DOHH2 (cell line): ENCODE measurements around the gene RCAN2.

Source experiments
- H3F3A ChIP-seq: fragments of 200-600 bp; sonication (generic), shearing (Covaris generic); 2 replicates; pipeline ENCODE4 v1.6.0; 2016; ENCODE audit warnings: antibody characterized with exemption, mild to moderate bottlenecking; ENCODE audit not compliant: control insufficient read depth, insufficient read depth
- H3K27ac ChIP-seq: fragments of 200-600 bp; sonication (generic); 2 replicates; pipeline ENCODE4 v1.5.1; 2014; ENCODE audit warnings: low read depth, mild to moderate bottlenecking, low read length, moderate library complexity
- H3K27me3 ChIP-seq: fragments of 200-600 bp; sonication (generic); 2 replicates; pipeline ENCODE4 v1.6.1; 2014; ENCODE audit warnings: mild to moderate bottlenecking, low read length, mixed read lengths; ENCODE audit not compliant: control insufficient read depth
- H3K36me3 ChIP-seq: fragments of 200-600 bp; sonication (generic); 2 replicates; pipeline ENCODE4 v1.6.1; 2014; ENCODE audit warnings: mild to moderate bottlenecking, low read length, moderate library complexity, mixed read lengths; ENCODE audit not compliant: control insufficient read depth
- H3K4me1 ChIP-seq: fragments of 200-600 bp; sonication (generic); 2 replicates; pipeline ENCODE4 v1.6.1; 2014; ENCODE audit warnings: mild to moderate bottlenecking, low read length, mixed read lengths; ENCODE audit not compliant: control insufficient read depth
- H3K4me2 ChIP-seq: fragments of 200-600 bp; sonication (generic); 2 replicates; pipeline ENCODE4 v1.6.0; 2014; ENCODE audit warnings: mild to moderate bottlenecking, low read length, moderate library complexity
- H3K4me3 ChIP-seq: fragments of 200-600 bp; sonication (generic); 2 replicates; pipeline ENCODE4 v1.5.1; 2014; ENCODE audit warnings: mild to moderate bottlenecking, low read length, mixed read lengths
- H3K79me2 ChIP-seq: fragments of 200-600 bp; sonication (generic); 2 replicates; pipeline ENCODE4 v1.6.1; 2014; ENCODE audit warnings: mild to moderate bottlenecking, low read length, mixed read lengths; ENCODE audit not compliant: control insufficient read depth
- H3K9me2 ChIP-seq: fragments of 200-600 bp; sonication (generic); replicated peaks from 2 replicates; pipeline ENCODE4 v1.6.1; 2014; ENCODE audit warnings: mild to moderate bottlenecking, low read length, mixed read lengths; ENCODE audit not compliant: control insufficient read depth
- H3K9me3 ChIP-seq: fragments of 200-600 bp; sonication (generic); 2 replicates; pipeline ENCODE4 v1.6.1; 2014; ENCODE audit warnings: antibody characterized with exemption, low read length, mixed read lengths; ENCODE audit not compliant: control insufficient read depth, insufficient read depth
- H4K20me1 ChIP-seq: fragments of 200-600 bp; sonication (generic); 2 replicates; pipeline ENCODE4 v1.6.0; 2014; ENCODE audit warnings: low read depth, mild to moderate bottlenecking, antibody characterized with exemption, low read length, moderate library complexity; ENCODE audit not compliant: control insufficient read depth, insufficient read depth
- CTCF ChIP-seq: fragments of 200-600 bp; sonication (generic); IDR thresholded peaks from one replicate; pipeline ENCODE4 v1.5.1; 2014; ENCODE audit warnings: antibody characterized with exemption, mild to moderate bottlenecking, low read depth, low read length; ENCODE audit not compliant: poor library complexity, severe bottlenecking
- EZH2phosphoT487 ChIP-seq: fragments of 200-600 bp; sonication (generic); IDR thresholded peaks from 2 replicates; pipeline ENCODE4 v1.6.1; 2017; ENCODE audit warnings: borderline replicate concordance, mild to moderate bottlenecking, antibody characterized with exemption, low read length, moderate library complexity, mixed read lengths

Gene RCAN2

GRCh38 chr6:46244670-46245069 lies 246.6 kb downstream of the RCAN2 start:
- no peaks in the 10 kb centered on the region for H3F3A ChIP-seq
- TF ChIP-seq EZH2phosphoT487 = no peak
- H3K4me1 ChIP-seq = peaks cover 14% of the 10 kb centered on the region
- H3K4me3 ChIP-seq = peak overlapping the region; percentile 35
- H4K20me1 ChIP-seq = no peaks in the 10 kb centered on the region
- H3K27ac ChIP-seq = peak overlapping the region; percentile 15; the same call in 1 of the 2 replicates
- no peaks in the 10 kb centered on the region for H3K9me2 ChIP-seq
- peak overlapping the region; percentile 49 for H3K4me2 ChIP-seq
- H3K9me3 ChIP-seq = no peaks in the 10 kb centered on the region
- H3K79me2 ChIP-seq = no peaks in the 10 kb centered on the region
- no peaks in the 10 kb centered on the region for H3K36me3 ChIP-seq
- H3K27me3 ChIP-seq = no peaks in the 10 kb centered on the region

GRCh38 chr6:46243754-46244153 lies 247.5 kb downstream of the RCAN2 start:
- Histone ChIP-seq H3K9me3 (no peaks in the 10 kb centered on the region), H3K79me2 (no peaks in the 10 kb centered on the region), H3K4me1 (peaks cover 14% of the 10 kb centered on the region), H3K36me3 (no peaks in the 10 kb centered on the region), H3K4me2 (peak overlapping the region; percentile 49), H3K9me2 (no peaks in the 10 kb centered on the region), H3F3A (no peaks in the 10 kb centered on the region), H3K27ac (no peak overlapping the region), H4K20me1 (no peaks in the 10 kb centered on the region), H3K4me3 (peak overlapping the region; percentile 35; the same call in 1 of the 2 replicates), H3K27me3 (no peaks in the 10 kb centered on the region)
- TF ChIP-seq EZH2phosphoT487 = no peak
- no peak for TF ChIP-seq CTCF

GRCh38 chr6:46242921-46243320 lies 248.3 kb downstream of the RCAN2 start:
- H3K36me3 ChIP-seq = no peaks in the 10 kb centered on the region
- TF ChIP-seq EZH2phosphoT487 (no peak), CTCF (no peak)
- H4K20me1 ChIP-seq = no peaks in the 10 kb centered on the region
- H3F3A ChIP-seq = no peaks in the 10 kb centered on the region
- H3K4me3 ChIP-seq = no peak overlapping the region
- H3K27ac ChIP-seq = no peak overlapping the region
- H3K9me2 ChIP-seq = no peaks in the 10 kb centered on the region
- H3K4me1 ChIP-seq = peaks cover 14% of the 10 kb centered on the region
- H3K9me3 ChIP-seq = no peaks in the 10 kb centered on the region
- H3K4me2 ChIP-seq = no peak overlapping the region
- no peaks in the 10 kb centered on the region for H3K79me2 ChIP-seq
- no peaks in the 10 kb centered on the region for H3K27me3 ChIP-seq

GRCh38 chr6:46240866-46241565 lies 250.2 kb downstream of the RCAN2 start:
- H4K20me1 ChIP-seq = no peaks in the 10 kb centered on the region
- no peaks in the 10 kb centered on the region for H3K36me3 ChIP-seq
- no peak overlapping the region for H3K27ac ChIP-seq
- TF ChIP-seq CTCF = no peak
- H3F3A ChIP-seq = no peaks in the 10 kb centered on the region
- H3K9me2 ChIP-seq = no peaks in the 10 kb centered on the region
- no peaks in the 10 kb centered on the region for H3K79me2 ChIP-seq
- no peaks in the 10 kb centered on the region for H3K27me3 ChIP-seq
- peaks cover 14% of the 10 kb centered on the region for H3K4me1 ChIP-seq
- H3K4me2 ChIP-seq = no peak overlapping the region
- no peaks in the 10 kb centered on the region for H3K9me3 ChIP-seq
- H3K4me3 ChIP-seq = no peak overlapping the region
